ENCODE results near the gene CAMSAP2. TPM values are rescaled to one million over a fixed set of nuclear protein-coding genes. Genes with fewer than 3 reads are reported as not detected.

CAMSAP2 gene
- total and polyA plus RNA-seq, 10 of the 15 experiments (the other 5 are each of a cell fraction or from before 2014, with no cell fraction given) = 3.9 to 19.8 (median 8.0) TPM

GRCh38 chr1:200880212-200880611 is 141.5 kb downstream of the CAMSAP2 start (continued):
- TF ChIP-seq MEF2B (IDR thresholded peaks at IDR 0.05; ENCODE audit: partially characterized antibody, poor library complexity, severe bottlenecking) (peak; percentile 69), FOXM1 (IDR thresholded peaks at IDR 0.05; ENCODE audit: low read depth, low read length) (peak; percentile 68; the same call in 1 of the 2 replicates), NR2F1 (conservative IDR thresholded peaks at IDR 0.05) (peak; percentile 78), ZNF622 (IDR thresholded peaks at IDR 0.05) (no peak), CEBPB (IDR thresholded peaks at IDR 0.05; ENCODE audit: borderline replicate concordance in 1 of 2, low read depth in 2 of 2, low read length in 2 of 2) (no peak), RAD21 (IDR thresholded peaks at IDR 0.05; ENCODE audit: insufficient read depth, low read depth, low read length) (no peak), EP300 (IDR thresholded peaks at IDR 0.05; ENCODE audit: borderline replicate concordance in 1 of 2, control insufficient read depth in 1 of 2, low read depth in 2 of 2, low read length in 2 of 2) (peak; percentile 93 to 95), YBX1 (IDR thresholded peaks at IDR 0.05) (no peak), NBN (IDR thresholded peaks at IDR 0.05) (peak; percentile 88), ZBTB40 (IDR thresholded peaks at IDR 0.05; ENCODE audit: borderline replicate concordance) (no peak), RBBP5 (conservative IDR thresholded peaks at IDR 0.05) (no peak), PML (IDR thresholded peaks at IDR 0.05; ENCODE audit: low read length) (no peak; the same call in 1 of the 2 replicates), RELA (IDR thresholded peaks at IDR 0.05; ENCODE audit: borderline replicate concordance, partially characterized antibody) (no peak), SMARCA5 (IDR thresholded peaks at IDR 0.05) (0 out of 2 replicates have a peak, but pooled peaks have one; percentile 49), MXI1 (IDR thresholded peaks at IDR 0.05; ENCODE audit: low read depth, low read length) (0 out of 2 replicates have a peak, but pooled peaks have one; percentile 3), CBFB (IDR thresholded peaks at IDR 0.05; ENCODE audit: low read depth) (peak; percentile 73; the same call in 1 of the 2 replicates)
- TF ChIP-seq, protein P1, sequence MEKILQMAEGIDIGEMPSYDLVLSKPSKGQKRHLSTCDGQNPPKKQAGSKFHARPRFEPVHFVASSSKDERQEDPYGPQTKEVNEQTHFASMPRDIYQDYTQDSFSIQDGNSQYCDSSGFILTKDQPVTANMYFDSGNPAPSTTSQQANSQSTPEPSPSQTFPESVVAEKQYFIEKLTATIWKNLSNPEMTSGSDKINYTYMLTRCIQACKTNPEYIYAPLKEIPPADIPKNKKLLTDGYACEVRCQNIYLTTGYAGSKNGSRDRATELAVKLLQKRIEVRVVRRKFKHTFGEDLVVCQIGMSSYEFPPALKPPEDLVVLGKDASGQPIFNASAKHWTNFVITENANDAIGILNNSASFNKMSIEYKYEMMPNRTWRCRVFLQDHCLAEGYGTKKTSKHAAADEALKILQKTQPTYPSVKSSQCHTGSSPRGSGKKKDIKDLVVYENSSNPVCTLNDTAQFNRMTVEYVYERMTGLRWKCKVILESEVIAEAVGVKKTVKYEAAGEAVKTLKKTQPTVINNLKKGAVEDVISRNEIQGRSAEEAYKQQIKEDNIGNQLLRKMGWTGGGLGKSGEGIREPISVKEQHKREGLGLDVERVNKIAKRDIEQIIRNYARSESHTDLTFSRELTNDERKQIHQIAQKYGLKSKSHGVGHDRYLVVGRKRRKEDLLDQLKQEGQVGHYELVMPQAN (conservative IDR thresholded peaks at IDR 0.05) = no peak
- TF ChIP-seq, protein P2, sequence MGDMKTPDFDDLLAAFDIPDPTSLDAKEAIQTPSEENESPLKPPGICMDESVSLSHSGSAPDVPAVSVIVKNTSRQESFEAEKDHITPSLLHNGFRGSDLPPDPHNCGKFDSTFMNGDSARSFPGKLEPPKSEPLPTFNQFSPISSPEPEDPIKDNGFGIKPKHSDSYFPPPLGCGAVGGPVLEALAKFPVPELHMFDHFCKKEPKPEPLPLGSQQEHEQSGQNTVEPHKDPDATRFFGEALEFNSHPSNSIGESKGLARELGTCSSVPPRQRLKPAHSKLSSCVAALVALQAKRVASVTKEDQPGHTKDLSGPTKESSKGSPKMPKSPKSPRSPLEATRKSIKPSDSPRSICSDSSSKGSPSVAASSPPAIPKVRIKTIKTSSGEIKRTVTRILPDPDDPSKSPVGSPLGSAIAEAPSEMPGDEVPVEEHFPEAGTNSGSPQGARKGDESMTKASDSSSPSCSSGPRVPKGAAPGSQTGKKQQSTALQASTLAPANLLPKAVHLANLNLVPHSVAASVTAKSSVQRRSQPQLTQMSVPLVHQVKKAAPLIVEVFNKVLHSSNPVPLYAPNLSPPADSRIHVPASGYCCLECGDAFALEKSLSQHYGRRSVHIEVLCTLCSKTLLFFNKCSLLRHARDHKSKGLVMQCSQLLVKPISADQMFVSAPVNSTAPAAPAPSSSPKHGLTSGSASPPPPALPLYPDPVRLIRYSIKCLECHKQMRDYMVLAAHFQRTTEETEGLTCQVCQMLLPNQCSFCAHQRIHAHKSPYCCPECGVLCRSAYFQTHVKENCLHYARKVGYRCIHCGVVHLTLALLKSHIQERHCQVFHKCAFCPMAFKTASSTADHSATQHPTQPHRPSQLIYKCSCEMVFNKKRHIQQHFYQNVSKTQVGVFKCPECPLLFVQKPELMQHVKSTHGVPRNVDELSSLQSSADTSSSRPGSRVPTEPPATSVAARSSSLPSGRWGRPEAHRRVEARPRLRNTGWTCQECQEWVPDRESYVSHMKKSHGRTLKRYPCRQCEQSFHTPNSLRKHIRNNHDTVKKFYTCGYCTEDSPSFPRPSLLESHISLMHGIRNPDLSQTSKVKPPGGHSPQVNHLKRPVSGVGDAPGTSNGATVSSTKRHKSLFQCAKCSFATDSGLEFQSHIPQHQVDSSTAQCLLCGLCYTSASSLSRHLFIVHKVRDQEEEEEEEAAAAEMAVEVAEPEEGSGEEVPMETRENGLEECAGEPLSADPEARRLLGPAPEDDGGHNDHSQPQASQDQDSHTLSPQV (IDR thresholded peaks at IDR 0.05) = no peak
- TF ChIP-seq, protein P3, sequence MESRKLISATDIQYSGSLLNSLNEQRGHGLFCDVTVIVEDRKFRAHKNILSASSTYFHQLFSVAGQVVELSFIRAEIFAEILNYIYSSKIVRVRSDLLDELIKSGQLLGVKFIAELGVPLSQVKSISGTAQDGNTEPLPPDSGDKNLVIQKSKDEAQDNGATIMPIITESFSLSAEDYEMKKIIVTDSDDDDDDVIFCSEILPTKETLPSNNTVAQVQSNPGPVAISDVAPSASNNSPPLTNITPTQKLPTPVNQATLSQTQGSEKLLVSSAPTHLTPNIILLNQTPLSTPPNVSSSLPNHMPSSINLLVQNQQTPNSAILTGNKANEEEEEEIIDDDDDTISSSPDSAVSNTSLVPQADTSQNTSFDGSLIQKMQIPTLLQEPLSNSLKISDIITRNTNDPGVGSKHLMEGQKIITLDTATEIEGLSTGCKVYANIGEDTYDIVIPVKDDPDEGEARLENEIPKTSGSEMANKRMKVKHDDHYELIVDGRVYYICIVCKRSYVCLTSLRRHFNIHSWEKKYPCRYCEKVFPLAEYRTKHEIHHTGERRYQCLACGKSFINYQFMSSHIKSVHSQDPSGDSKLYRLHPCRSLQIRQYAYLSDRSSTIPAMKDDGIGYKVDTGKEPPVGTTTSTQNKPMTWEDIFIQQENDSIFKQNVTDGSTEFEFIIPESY (IDR thresholded peaks at IDR 0.05) = no peak

All from GM12878 (cell line).